Erythroblast (primary cell): ENCODE data around the gene BFAR.

ENCODE experiments used
- GATA1 ChIP-seq: IDR thresholded peaks from 2 replicates; pipeline ENCODE4 v1.6.1; 2011; ENCODE audit warnings: low read depth, mild to moderate bottlenecking, control low read depth, low read length, moderate library complexity
- POLR2A ChIP-seq: IDR thresholded peaks from 2 replicates; pipeline ENCODE4 v1.6.1; 2011; ENCODE audit warnings: mild to moderate bottlenecking, low read length

- no peak for TF ChIP-seq POLR2A
- TF ChIP-seq GATA1: no peak
Measured at GRCh38 chr16:14608604-14609003, 24.1 kb upstream of the BFAR start.
